Measurements from ENCODE around the gene CD244.
"Not testable (repeated sequence)": the region's sequence is repeated elsewhere in the genome, so short reads cannot be mapped to it uniquely, and the experiment has no call there.

The CD244 gene

GRCh38 chr1:160877221-160877620 lies 14.5 kb upstream of the CD244 start:
- DNase-seq: peak; percentile 64

- DNase-seq: no peak
Observed at GRCh38 chr1:160876311-160876710, 13.6 kb upstream of the CD244 start.

DNA sequence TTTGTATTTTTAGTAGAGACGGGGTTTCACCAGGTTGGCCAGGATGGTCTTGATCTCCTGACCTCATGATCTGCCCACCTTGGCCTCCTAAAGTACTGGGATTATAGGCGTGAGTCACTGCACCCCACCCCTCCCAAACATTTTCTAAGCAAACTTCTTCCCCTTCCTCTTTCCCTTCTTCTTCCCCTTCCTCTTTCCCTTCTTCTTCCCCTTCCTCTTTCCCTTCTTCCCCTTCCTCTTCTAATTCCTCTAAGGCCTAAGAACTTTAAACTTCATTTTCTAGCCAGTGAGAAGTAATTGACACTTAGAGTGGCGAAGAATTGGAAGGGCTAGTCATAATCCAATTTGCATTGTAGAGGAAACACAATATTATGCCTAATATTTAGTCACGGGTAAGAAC lies 12.9 kb upstream of the CD244 start:
- not testable (repeated sequence) for DNase-seq

DNA sequence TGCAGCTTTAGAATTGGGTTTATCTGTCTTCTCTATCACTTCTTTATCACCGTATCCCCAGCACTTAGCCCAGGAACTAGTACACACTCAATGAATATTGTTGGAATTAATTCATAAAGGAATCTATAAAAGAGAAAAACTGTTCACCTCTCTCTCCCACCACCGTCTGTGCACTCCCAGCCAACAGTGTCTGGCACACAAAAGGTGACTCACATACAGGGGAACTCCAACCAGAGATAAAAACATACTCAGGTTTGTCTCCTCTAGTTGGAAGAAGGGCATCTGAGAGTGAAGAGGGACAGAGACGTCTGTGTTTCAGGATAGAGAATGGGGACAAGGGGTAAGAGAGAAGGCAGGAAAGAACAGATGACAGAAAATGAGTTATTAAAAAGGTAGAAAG lies 12.2 kb upstream of the CD244 start:
- no peak for DNase-seq

DNA sequence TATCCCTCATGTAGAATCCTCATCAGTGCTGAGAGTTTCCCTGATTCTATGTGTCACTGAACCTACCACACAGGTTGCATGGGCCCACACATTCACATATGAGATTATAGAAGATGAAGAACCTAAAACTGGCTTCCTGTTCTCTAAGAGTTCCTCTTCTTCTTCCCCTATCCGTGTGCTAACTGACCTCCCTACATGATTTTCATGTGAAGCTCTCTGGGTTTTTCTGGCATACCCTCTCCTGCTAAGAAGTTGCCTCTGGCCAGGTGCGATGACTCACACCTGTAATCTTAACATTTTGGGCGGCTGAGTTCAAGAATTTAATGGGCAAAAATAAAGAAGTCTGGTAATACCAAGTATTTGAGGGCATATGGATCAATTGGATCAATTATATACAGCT lies 5.5 kb upstream of the CD244 start:
- no peak for DNase-seq

DNA sequence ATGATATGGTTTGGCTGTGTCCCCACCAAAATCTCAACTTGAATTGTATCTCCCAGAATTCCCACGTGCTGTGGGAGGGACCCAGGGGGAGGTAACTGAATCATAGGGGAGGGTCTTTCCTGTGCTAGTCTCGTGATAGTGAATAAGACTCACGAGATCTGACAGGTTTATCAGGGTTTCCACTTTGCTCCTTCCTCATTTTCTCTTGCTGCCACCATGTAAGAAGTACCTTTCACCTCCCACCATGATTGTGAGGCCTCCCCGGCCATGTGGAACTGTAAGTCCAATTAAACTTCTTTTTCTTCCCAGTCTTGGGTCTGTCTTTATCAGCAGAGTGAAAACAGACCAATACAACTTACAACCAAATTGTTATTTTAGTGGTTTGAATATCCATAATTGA lies 5.0 kb upstream of the CD244 start:
- not testable (repeated sequence) for DNase-seq

DNA sequence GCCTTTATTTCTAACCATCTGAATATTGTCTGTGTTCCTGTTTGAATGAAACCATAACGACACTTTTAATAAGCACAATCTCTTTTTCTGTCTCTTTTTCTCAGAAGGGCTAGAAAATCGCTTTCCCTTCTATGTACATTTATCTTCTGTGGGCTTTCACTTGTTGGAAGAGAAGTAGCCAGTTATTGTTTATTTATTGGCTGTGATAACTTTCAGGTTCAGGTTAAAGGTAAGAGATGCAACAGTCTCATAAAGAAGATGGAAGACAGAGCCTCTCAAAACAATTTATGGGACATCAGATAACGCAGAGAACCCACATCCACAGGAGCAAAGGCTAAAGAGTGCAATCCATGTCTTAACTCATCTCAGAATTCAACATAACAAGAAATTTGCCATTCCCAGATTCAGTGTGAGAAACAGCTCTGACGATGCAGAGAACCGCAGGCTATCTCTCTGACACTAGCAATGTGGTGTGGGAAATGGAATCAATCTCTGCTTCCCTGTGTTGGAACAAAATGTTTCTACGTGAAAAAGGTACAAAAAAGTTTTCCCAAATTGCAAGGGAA lies 4.1 kb upstream of the CD244 start:
- no peak for DNase-seq

DNA sequence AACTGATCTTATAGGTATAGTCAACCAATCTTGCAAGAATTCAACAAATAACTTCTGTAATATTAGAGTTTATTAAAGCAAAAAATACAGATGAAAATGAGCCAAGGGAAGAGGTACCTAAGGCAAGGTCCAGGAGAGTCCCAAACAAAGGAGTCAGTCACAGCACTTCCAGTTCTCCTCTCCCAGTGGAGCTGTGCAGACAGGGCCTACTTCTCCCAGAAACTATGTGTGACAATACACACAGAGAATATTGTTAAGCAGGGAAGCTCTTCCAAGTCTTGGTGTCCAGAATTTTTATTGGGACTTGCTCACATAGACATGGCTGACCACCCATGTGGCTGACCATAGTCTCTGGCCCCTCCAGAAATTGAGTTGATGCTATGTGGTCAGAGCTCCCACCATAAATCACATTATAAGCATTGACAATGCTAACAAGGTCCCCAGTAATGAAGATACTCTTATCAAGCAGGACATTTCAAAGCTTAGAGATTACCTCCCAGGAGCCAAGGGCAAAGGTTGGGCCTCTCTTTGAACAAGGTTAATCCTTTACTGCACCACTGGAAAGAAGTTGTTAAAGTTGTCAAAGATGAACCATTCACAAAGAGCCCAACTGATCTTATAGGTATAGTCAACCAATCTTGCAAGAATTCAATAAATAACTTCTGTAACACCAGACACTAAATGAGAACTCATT lies 3.5 kb upstream of the CD244 start:
- no peak for DNase-seq

DNA sequence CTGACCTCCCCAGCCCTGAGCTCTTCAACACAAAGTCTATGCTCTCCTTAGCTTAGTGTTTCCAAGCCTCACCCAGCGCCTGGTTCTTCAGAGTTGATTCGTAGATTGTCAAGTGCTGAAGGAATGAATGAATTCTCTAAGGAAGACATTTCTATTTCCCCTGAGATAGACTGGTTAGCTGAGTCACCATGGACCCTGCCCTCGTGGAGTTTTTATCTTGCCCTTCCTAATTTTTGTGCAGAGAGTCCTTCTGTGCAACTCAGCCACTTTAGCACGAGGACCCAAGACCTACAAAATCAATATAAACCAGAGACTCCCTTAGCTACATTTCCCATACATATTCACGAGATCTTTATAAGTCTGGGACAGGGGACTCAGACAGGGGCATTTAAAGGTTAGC lies 2.6 kb upstream of the CD244 start:
- no peak for DNase-seq

GRCh38 chr1:160864173-160864572 lies 1.5 kb upstream of the CD244 start:
- DNase-seq: no peak

DNA sequence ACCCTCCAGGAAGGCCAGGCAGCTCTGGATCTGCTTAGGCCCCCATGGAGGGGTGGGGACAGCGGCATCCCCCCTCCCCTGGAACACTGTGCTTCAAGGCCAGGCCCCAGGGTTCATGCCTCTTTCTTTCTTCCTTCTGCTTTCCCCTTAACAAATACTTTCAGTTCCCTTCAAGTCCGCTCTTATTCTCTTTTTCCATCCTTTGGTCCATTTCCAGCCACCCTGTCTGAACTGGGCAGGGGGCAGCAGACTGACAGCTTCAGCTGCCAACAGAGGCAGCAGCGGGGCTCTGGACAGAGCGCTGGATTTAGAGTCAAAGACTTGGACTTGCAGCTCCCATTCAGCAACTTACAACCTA lies 1.1 kb upstream of the CD244 start:
- DNase-seq: no peak

GRCh38 chr1:160863061-160863773 lies 530 bp upstream of the CD244 start:
- no peak for DNase-seq

GRCh38 chr1:160860840-160861505 lies 1.7 kb downstream of the CD244 start:
- no peak for DNase-seq

DNA sequence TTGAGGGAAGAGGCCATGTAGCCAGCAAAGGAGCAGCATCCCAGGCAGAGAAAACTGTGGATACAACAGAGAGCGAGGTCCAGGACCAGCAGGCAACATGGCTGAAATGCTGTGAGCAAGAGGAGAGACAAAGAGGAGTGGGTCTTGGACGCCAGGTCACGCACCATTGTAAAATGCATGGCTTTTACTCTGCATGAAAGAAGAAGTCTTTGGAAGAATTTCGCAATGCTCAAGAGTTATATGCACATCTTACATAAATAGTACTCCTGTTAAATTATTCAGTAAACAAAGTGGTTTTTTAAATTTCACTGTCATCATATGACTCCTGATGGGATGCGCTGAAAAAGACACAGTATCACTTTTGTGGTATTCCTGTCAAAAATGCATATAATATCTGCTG lies 3.5 kb downstream of the CD244 start:
- DNase-seq: no peak

DNA sequence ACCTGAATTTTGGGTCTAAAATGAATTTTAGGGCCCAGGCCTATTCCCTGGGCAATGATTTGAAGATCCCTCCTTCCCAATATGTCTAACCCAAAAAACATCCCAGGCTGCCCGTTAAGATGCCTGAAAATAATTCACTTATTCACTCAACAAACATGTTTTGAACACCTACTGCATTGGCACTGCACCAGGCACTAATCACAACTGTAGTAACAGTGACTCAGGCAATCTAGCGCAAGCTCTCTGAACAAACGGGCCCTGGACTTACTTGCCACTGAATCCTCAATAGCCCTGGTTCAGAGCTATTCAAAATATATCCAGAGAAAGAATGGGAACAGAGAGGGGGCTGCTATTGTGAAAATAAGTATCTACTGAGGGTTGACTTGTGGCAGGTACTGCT lies 4.2 kb downstream of the CD244 start:
- no peak for DNase-seq

DNA sequence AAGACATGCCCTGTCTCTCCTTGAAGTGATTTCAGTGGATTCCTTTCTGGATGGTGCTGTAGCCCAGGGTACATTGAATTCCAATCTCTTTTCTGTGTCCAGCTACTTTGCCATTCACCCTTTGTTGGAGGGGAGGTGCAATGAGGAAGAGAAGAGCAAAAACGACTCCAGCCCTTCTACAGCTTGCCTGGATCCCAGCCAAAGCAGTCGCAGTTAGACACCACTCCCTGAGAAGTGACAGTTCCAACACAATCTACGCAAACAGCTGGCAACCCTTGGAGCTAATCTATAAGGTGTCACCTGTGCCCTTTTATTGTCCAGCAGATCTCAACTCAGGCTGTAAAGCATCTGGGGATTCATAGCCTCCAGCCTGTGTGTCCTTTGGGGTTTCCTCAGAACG lies 4.6 kb downstream of the CD244 start:
- DNase-seq: no peak

- peak; percentile 32 for DNase-seq
Observed at GRCh38 chr1:160855181-160855981, 7.3 kb downstream of the CD244 start.

DNA sequence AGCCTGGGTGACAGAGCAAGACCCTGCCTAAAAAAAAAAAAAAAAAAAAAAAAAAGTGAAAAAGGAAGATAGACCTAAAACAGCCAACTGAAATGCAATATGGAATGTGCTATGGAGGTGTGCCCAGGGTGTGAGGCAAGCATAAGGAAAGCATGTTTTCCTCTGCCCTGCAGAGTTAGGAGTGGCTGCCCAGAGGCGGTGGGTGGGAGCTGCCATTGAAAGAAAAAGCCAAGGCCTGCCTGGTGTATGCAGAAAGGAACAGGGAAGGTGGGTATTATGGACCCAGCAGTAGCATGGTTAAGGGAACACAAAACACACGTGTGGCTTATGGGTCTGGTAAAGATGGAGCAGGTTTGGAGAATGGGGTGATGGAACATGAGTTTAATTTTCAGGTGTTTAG lies 8.9 kb downstream of the CD244 start:
- DNase-seq: no peak

DNA sequence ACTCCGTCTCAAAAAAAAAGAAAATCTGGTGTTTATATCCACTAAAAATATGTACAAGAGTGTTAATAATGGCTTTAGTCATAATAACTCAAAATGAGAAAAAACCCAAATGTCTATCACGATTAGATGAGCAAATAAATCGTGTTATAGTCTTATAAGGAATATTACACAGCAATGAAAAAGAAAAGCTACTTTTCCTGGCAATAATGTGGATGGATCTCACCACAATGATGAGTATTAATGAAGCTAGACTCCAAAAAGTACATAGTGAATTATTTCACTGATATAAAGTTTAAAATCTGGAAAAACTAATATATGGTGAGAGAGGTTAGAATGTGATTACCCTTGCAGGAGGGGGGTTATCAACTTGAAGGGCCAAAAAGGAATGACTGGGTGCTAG lies 9.7 kb downstream of the CD244 start:
- DNase-seq: no peak

- DNase-seq: no peak
Observed at GRCh38 chr1:160850993-160851392, 11.7 kb downstream of the CD244 start.

DNA sequence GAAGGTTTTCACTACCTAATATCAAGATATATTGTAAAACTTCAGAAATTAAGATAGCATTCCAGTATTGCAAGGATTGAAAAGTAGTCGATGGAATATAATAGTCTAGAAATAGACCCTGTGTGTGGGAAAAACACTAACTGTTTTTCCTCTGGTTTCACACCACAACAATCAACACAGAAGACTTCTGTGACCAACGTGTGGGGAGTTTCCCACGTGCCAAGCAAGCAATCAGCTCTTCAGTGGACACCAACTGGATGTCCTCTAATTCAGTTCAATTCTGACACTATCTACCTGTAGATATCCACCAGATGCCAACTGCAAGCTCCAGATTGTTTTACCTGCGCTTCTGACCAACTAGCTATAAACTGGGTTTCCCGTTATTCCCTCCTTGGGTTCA lies 12.1 kb downstream of the CD244 start:
- DNase-seq: peak; percentile 13

DNA sequence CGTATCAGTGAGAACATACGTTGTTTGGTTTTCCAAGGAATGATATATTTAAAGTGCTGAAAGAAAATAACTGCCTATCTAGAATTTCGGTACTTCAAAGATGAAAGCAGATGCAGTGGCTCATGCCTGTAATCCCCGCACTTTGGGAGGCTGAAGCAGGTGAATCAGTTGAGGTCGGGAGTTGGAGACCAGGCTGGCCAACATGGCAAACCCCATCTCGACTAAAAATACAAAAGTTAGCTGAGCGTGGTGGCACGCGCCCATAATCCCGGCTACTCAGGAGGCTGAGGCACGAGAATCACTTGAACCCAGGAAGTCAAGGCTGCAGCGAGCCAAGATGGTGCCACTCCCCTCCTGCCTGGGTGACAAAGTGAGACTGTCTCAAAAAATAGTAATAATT lies 16.4 kb downstream of the CD244 start:
- DNase-seq: no peak
